ENCODE measurements around the gene TMTC3.

- TF ChIP-seq CTCF (IDR thresholded peaks at IDR 0.05) (no peak), EP300 (IDR thresholded peaks at IDR 0.05) (no peak), POLR2A (IDR thresholded peaks at IDR 0.05) (no peak)
Measured at GRCh38 chr12:88241862-88242570, 99.9 kb downstream of the TMTC3 start.
